ENCODE data around the gene MRPS15.
A peak's percentile ranks its signal among the peaks of the same experiment; 100 is the strongest.
"Not testable (repeated sequence)": the region's sequence is repeated elsewhere in the genome, so short reads cannot be mapped to it uniquely, and the experiment has no call there.

Gene MRPS15

DNA sequence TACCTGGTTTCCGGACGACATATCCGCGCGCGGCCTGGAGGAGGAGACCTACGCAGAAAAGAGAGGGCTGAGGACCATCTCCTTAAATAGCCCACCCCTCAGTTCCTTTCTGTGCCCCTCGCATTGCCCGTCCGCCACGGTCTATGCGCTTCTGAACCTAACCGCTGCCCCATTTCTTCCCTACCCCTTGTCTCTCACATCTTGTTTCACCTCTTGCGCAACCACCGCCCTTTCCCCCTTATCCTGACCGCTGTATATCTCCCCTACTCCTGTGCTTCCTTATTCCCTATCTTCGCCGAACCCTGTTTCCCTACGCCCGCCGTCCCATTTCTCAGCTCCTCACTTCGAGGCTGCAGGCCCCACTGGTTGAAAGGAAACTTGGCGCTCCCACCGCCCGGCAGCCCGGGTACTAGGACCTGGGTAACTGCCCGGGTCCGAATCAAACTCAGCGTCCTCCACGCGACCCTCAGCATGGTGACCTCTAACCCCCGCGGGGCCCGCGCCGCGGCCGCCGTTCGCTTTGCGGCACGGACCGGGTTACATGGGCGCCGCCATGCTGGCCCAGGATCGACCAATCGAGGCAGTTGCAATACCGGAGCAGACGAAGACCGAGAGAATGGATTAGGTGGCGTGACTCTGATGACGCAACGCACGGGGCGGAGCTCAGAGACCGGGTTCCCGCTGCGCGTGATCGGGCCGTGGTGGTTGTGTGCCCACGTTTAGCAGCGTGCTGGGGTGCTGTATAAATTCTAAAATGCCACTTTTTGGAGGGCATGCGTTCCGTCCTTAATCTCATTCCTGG lies at the start of gene MRPS15:
Gene MRPS15 (minus strand): TSS at position 582 of the 802 bp plus-strand sequence. CDS start 109 bp downstream, at position 473.
- no peak for TF ChIP-seq EZH2phosphoT487 (IDR thresholded peaks at IDR 0.05; ENCODE audit: low read depth)
- TF ChIP-seq, protein P1, sequence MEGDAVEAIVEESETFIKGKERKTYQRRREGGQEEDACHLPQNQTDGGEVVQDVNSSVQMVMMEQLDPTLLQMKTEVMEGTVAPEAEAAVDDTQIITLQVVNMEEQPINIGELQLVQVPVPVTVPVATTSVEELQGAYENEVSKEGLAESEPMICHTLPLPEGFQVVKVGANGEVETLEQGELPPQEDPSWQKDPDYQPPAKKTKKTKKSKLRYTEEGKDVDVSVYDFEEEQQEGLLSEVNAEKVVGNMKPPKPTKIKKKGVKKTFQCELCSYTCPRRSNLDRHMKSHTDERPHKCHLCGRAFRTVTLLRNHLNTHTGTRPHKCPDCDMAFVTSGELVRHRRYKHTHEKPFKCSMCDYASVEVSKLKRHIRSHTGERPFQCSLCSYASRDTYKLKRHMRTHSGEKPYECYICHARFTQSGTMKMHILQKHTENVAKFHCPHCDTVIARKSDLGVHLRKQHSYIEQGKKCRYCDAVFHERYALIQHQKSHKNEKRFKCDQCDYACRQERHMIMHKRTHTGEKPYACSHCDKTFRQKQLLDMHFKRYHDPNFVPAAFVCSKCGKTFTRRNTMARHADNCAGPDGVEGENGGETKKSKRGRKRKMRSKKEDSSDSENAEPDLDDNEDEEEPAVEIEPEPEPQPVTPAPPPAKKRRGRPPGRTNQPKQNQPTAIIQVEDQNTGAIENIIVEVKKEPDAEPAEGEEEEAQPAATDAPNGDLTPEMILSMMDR (IDR thresholded peaks at IDR 0.05; ENCODE audit: low read depth, low read length), result no peak
- H4K20me1 ChIP-seq (ENCODE audit: insufficient read depth, low read length), result no peaks in the 10 kb centered on the region
- H3K4me2 ChIP-seq (ENCODE audit: low read length), result peak within 1 kb of the TSS; percentile 99
- H3K4me1 ChIP-seq (ENCODE audit: low read length), result peaks cover 9% of the 10 kb centered on the region
- H3K27me3 ChIP-seq (ENCODE audit: low read depth, low read length), result no peaks in the 10 kb centered on the region
- peak within 1 kb of the TSS; percentile 94 for H3K9ac ChIP-seq (ENCODE audit: low read length)
- H3K79me2 ChIP-seq (ENCODE audit: low read length), result peaks cover 18% of the 10 kb centered on the region
- peak within 1 kb of the TSS; percentile 93 for H3K4me3 ChIP-seq (ENCODE audit: low read length)
- peak within 1 kb of the TSS; percentile 47; the same call in 1 of the 2 replicates for H2AFZ ChIP-seq (ENCODE audit: low read depth, low read length)
- peak within 1 kb of the TSS; percentile 76 for H3K27ac ChIP-seq (ENCODE audit: low read length)
- H3K9me3 ChIP-seq (ENCODE audit: insufficient read depth, low read length), result no peaks in the 10 kb centered on the region
- H3K36me3 ChIP-seq (replicated peaks; ENCODE audit: low read depth, low read length), result peaks cover 7% of the 10 kb centered on the region

DNA sequence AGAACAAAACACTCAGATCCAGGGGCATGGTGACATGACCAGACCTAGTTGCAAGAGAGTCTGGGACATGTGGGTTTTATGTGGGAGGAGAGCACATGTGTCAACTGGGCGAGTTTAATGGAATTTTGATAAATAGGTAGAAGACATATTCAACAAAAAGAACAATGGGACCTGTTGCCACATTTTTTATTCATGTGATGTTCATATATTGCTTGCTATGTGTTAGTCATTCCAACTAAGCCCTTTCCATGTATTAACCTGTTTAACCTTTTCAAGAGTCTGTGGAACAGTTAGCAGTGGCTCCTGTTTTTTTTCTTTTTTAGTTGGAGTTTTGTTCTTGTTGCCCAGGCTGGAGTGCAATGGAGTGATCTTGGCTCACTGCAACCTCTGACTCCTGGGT lies 48.7 kb upstream of the MRPS15 start:
- H3K9ac ChIP-seq (ENCODE audit: low read length), result no peak overlapping the region
- no peak overlapping the region for H3K27ac ChIP-seq (ENCODE audit: low read length)
- H3K4me3 ChIP-seq (ENCODE audit: low read length), result no peak overlapping the region
- H3K36me3 ChIP-seq (replicated peaks; ENCODE audit: low read depth, low read length), result no peaks in the 10 kb centered on the region
- no peaks in the 10 kb centered on the region for H3K4me1 ChIP-seq (ENCODE audit: low read length)
- no peak overlapping the region for H3K4me2 ChIP-seq (ENCODE audit: low read length)
- no peaks in the 10 kb centered on the region for H4K20me1 ChIP-seq (ENCODE audit: insufficient read depth, low read length)
- H3K9me3 ChIP-seq (ENCODE audit: insufficient read depth, low read length), result no peaks in the 10 kb centered on the region
- no peaks in the 10 kb centered on the region for H3K79me2 ChIP-seq (ENCODE audit: low read length)
- no peaks in the 10 kb centered on the region for H3K27me3 ChIP-seq (ENCODE audit: low read depth, low read length)
- H2AFZ ChIP-seq (ENCODE audit: low read depth, low read length), result no peak overlapping the region
- TF ChIP-seq, protein P1 (IDR thresholded peaks at IDR 0.05; ENCODE audit: low read depth, low read length), result no peak
- TF ChIP-seq EZH2phosphoT487 (IDR thresholded peaks at IDR 0.05; ENCODE audit: low read depth), result no peak

DNA sequence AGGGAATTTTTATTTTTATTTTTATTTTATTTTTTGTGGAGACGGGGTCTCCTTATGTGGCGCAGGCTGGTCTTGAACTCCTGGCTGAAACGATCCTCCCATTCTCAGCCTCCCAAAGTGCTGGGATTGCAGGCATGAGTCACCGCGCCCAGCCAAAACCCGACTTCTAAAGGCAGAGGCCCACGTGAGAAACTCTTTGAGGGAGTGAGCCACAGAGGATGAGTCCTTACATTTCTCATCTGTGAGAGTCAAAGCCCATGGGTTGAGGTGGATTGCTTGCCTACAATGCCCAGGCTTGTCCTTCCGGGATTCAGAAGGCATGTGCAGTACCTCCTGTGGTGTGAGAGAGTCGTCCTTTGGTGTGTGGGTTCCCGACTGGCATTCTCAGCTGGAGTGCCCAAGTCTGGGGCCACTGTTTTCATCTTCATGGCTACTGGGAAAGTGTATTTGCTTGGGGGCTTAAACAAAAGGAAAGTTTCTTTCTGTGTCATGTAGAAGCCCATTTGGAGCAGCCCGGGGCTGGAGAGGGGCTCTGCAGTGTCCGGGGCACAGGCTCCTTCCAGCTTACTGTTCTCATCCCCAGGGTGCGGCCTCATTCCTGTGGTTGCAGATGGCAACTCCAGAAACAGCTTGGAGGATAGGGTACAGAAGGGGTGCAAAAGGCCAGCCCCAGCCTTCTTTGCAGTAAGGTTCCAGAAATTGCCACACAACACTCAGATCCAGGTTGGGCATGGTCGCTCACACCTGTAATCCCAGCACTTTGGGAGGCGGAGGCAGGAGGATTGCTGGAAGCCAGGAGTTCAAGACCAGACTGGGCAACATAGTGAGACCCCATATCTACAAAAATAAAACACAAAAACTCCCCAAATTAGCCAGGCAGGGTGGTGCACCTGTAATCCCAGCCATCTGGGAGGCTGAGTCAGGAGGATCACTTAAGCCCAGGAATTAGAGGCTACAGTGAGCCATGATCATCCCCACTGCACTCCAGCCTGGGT lies 47.9 kb upstream of the MRPS15 start:
- H3K4me1 ChIP-seq (ENCODE audit: low read length), result no peaks in the 10 kb centered on the region
- no peak overlapping the region for H3K4me3 ChIP-seq (ENCODE audit: low read length)
- H3K9ac ChIP-seq (ENCODE audit: low read length), result no peak overlapping the region
- H3K79me2 ChIP-seq (ENCODE audit: low read length), result no peaks in the 10 kb centered on the region
- H3K4me2 ChIP-seq (ENCODE audit: low read length), result no peak overlapping the region
- no peaks in the 10 kb centered on the region for H3K36me3 ChIP-seq (replicated peaks; ENCODE audit: low read depth, low read length)
- TF ChIP-seq, protein P1 (IDR thresholded peaks at IDR 0.05; ENCODE audit: low read depth, low read length), result no peak
- no peak for TF ChIP-seq EZH2phosphoT487 (IDR thresholded peaks at IDR 0.05; ENCODE audit: low read depth)
- H3K27ac ChIP-seq (ENCODE audit: low read length), result no peak overlapping the region
- H3K27me3 ChIP-seq (ENCODE audit: low read depth, low read length), result no peaks in the 10 kb centered on the region
- no peaks in the 10 kb centered on the region for H3K9me3 ChIP-seq (ENCODE audit: insufficient read depth, low read length)
- no peaks in the 10 kb centered on the region for H4K20me1 ChIP-seq (ENCODE audit: insufficient read depth, low read length)
- no peak overlapping the region for H2AFZ ChIP-seq (ENCODE audit: low read depth, low read length)

DNA sequence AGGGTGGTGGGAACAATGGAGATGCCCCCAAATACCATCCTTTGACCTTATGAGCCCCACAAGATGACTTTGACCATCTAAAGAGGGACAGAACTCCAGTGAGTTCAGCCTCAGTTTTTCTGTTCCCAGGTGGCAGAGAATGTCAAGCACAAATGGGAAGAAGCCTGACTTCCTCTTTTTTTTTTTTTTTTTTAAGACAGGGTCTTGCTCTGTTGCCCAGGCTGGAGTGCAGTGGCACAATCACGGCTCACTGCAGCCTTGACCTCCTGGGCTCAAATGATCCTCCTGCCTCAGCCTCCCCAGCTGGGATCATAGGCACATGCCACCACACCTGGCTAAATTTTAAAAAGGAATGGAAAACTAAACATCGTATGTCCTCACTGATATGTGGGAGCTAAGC lies 47.0 kb upstream of the MRPS15 start:
- H3K27me3 ChIP-seq (ENCODE audit: low read depth, low read length); H3K9me3 ChIP-seq (ENCODE audit: insufficient read depth, low read length); H4K20me1 ChIP-seq (ENCODE audit: insufficient read depth, low read length); H2AFZ ChIP-seq (ENCODE audit: low read depth, low read length); H3K27ac ChIP-seq (ENCODE audit: low read length); H3K36me3 ChIP-seq (replicated peaks; ENCODE audit: low read depth, low read length); H3K4me3 ChIP-seq (ENCODE audit: low read length); H3K4me2 ChIP-seq (ENCODE audit: low read length); H3K4me1 ChIP-seq (ENCODE audit: low read length); H3K79me2 ChIP-seq (ENCODE audit: low read length); H3K9ac ChIP-seq (ENCODE audit: low read length): not testable (repeated sequence)
